Limb (tissue), 2 donors: Measurements from ENCODE around the gene ITGA2.
A peak's percentile ranks its signal among the peaks of the same experiment; 100 is the strongest.

Source experiments
- DNase-seq, 2 donors: peaks; one replicate each; pipeline ENCODE4 v3.0.0-alpha.2; 2016; ENCODE audit errors: extremely low spot score in 2 of 2

The ITGA2 gene

GRCh38 chr5:53055365-53055764 lies 66.2 kb downstream of the ITGA2 start:
- DNase-seq: no peak

GRCh38 chr5:53059281-53059680 lies 70.1 kb downstream of the ITGA2 start:
- DNase-seq: no peak

DNA sequence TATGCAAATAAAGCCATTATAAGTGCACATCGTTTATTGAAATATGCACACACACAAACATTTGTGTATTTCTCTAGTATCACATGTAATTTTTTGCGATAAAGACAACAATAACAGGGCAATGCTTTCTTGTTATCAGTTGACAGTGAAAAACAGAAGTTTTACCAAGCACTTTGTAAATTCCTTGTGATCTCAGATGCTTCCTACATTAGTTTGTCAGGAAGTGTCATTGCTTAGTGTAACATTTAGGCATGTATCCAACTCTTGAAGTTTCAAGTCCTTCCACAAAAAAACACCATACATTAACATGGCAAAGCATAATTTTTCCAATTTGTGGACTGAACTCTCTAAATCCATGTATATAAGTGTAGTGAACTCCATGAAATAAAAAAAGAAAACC lies 74.0 kb downstream of the ITGA2 start:
- DNase-seq: no peak

- no peak for DNase-seq
Observed at GRCh38 chr5:53063791-53064190, 74.6 kb downstream of the ITGA2 start.

GRCh38 chr5:53066088-53066487 lies 76.9 kb downstream of the ITGA2 start:
- DNase-seq: no peak

GRCh38 chr5:53067641-53068040 lies 78.5 kb downstream of the ITGA2 start:
- DNase-seq: no peak

GRCh38 chr5:53068291-53068836 lies 79.2 kb downstream of the ITGA2 start:
- DNase-seq: peak in 1 of 2 donors; percentile 14

DNA sequence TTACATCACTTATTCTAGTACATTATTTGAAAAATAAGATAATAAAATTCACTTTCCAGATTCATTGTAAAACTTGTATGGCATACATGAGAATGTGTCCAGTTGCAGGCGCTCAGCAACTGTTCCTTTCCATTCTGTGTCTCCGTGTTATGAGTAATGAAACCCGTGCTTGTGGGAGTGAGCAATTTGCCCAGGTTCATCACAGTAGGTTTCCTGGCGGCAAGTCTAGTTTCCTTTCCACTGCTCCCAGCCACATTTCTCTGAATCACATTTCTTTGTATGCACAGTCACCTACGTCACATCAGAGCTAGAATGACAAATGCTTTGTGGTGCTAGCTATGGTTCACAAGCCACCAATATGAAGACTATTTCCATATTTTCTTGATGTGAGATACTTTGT lies 80.5 kb downstream of the ITGA2 start:
- DNase-seq: no peak

DNA sequence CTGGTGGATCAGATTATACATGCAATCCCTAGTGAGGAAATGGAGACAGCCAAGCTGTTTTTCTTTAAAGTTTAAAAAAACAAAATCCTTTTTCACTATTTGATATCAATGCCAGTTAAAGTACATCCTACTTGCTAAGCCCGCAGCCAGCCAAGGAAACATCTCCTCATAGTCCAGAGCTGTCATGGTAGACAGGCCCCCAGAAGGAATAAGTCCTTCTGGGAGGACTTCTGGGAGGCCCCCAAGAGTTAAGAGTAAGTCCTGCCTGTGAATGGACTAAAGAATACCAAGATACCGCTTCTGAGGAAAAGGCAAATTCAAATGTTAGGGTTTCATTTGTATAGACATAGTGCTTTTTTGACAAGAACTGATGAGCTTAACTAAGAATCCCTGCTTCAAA lies 82.1 kb downstream of the ITGA2 start:
- no peak for DNase-seq

- no peak for DNase-seq
Observed at GRCh38 chr5:53071738-53072137, 82.6 kb downstream of the ITGA2 start.

GRCh38 chr5:53073348-53073747 lies 84.2 kb downstream of the ITGA2 start:
- peak in 1 of 2 donors; percentile 30 for DNase-seq

- no peak for DNase-seq
Observed at GRCh38 chr5:53076014-53076583, 86.9 kb downstream of the ITGA2 start.

GRCh38 chr5:53080271-53080670 lies 91.1 kb downstream of the ITGA2 start:
- no peak for DNase-seq

GRCh38 chr5:53083927-53084326 lies 94.8 kb downstream of the ITGA2 start:
- no peak for DNase-seq

- peak in 1 of 2 donors; percentile 21 for DNase-seq
Observed at GRCh38 chr5:53084546-53085255, 95.5 kb downstream of the ITGA2 start.

DNA sequence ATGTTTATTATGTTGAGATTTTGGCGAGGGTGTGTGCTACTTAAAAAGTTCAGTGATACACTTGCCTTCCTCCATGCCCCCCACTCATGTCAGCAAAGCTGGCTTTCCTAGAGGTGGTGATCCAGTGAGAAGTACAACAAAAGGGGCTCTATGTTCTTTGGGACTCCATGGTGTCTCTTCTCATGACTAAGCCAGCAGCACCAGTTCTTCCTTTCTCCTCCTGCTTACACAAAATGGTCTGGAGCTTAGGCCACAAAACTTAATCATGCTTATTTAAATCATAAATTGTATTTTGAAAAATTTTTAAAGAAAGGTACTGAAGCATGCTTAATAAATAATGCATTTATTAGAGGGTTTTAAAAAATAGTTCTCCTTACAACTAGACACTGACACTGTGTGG lies 98.0 kb downstream of the ITGA2 start:
- no peak for DNase-seq

GRCh38 chr5:53087621-53088121 lies 98.5 kb downstream of the ITGA2 start:
- DNase-seq: peak; percentile 37 to 42

GRCh38 chr5:53089481-53089991 lies 100.4 kb downstream of the ITGA2 start:
- DNase-seq: no peak

GRCh38 chr5:53090229-53090628 lies 101.1 kb downstream of the ITGA2 start:
- DNase-seq: no peak

- DNase-seq: no peak
Observed at GRCh38 chr5:53091289-53091688, 102.1 kb downstream of the ITGA2 start.

DNA sequence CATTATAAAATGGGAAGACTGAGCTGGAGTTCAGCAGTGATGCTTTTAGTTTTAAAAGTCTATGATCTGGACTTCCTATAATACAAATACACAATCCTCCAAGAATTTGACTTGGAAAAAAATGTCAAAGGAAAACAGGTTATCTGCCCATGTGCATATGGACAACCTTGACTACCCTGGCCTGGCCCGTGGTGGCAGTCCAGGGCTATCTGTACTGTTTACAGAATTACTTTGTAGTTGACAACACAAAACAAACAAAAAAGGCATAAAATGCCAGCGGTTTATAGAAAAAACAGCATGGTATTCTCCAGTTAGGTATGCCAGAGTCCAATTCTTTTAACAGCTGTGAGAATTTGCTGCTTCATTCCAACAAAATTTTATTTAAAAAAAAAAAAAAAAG lies 103.1 kb downstream of the ITGA2 start:
- DNase-seq: no peak

DNA sequence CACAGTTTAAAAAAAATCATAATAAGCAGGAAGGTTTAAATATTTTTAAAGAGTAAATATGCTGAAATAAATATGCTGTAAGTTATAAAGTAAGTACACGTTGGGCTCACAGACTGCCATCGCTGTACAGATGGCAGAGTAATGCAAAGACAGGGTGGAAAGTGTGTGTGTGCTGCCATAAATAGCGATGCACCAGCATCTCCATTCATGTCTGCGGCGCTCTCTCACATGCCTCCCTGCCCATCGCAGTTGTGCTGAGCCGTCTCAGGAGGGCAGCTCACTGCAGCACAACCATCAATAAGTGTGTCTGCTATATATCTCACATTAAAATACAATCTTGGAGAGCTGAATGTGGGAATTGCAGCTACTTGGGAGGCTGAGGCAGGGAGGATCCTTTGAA lies 106.1 kb downstream of the ITGA2 start:
- DNase-seq: no peak
